Fibroblast of lung (primary cell): ENCODE data around the gene CLEC5A. TPM values are rescaled to one million over a fixed set of nuclear protein-coding genes. Genes with fewer than 3 reads are reported as not detected.

Source experiments
- DNase-seq, 2 donors: peaks; one replicate each; pipeline versions ENCODE4 v3.0.0 to v3.0.0-alpha.2; 2010; ENCODE audit warnings: low read depth in 2 of 2
- H2AFZ ChIP-seq: 2 replicates; pipeline ENCODE4 v1.5.1; 2012; ENCODE audit warnings: low read length, control low read depth, inconsistent platforms
- H3K27ac ChIP-seq: 2 replicates; pipeline ENCODE4 v1.5.1; 2011; ENCODE audit warnings: low read length, control low read depth; ENCODE audit not compliant: insufficient read depth
- H3K27me3 ChIP-seq: 2 replicates; pipeline ENCODE4 v1.5.1; 2011; ENCODE audit warnings: mild to moderate bottlenecking, low read length; ENCODE audit not compliant: control insufficient read depth, insufficient read depth
- H3K36me3 ChIP-seq: 2 replicates; pipeline ENCODE4 v1.5.1; 2011; ENCODE audit warnings: low read length; ENCODE audit not compliant: control insufficient read depth, insufficient read depth
- H3K4me1 ChIP-seq: 2 replicates; pipeline ENCODE4 v1.5.1; 2011; ENCODE audit warnings: low read length; ENCODE audit not compliant: control insufficient read depth, insufficient read depth; ENCODE audit errors: extremely low read depth
- H3K4me2 ChIP-seq: 2 replicates; pipeline ENCODE4 v1.5.1; 2011; ENCODE audit warnings: low read length, control low read depth; ENCODE audit not compliant: insufficient read depth; ENCODE audit errors: extremely low read depth
- H3K4me3 ChIP-seq, 4 experiments: fragments of 200-600 bp in 1 of 4; sonication (generic) in 1 of 4; replicated peaks in 1 of 4; 2 replicates each; pipeline ENCODE4 v1.5.1; 2011 to 2016; ENCODE audit warnings: low read length in 4 of 4, low read depth in 3 of 4, mild to moderate bottlenecking in 3 of 4, control low read depth in 2 of 4, inconsistent platforms in 1 of 4, mixed read lengths in 1 of 4; ENCODE audit not compliant: insufficient read depth in 1 of 4; ENCODE audit errors: control extremely low read depth in 1 of 4
- H3K79me2 ChIP-seq: 2 replicates; pipeline ENCODE4 v1.5.1; 2012; ENCODE audit warnings: mild to moderate bottlenecking, low read length, inconsistent platforms; ENCODE audit not compliant: control insufficient read depth, insufficient read depth
- H3K9ac ChIP-seq: 2 replicates; pipeline ENCODE4 v1.5.1; 2011; ENCODE audit warnings: mild to moderate bottlenecking, low read length, control low read depth; ENCODE audit not compliant: insufficient read depth
- H3K9me3 ChIP-seq: 2 replicates; pipeline ENCODE4 v1.5.1; 2012; ENCODE audit warnings: low read depth, low read length; ENCODE audit not compliant: control insufficient read depth, insufficient read depth
- H4K20me1 ChIP-seq: 2 replicates; pipeline ENCODE4 v1.5.1; 2011; ENCODE audit warnings: low read length; ENCODE audit not compliant: control insufficient read depth, insufficient read depth; ENCODE audit errors: extremely low read depth
- CTCF ChIP-seq, 2 donors: IDR thresholded peaks in 1 of 2; conservative IDR thresholded peaks in 1 of 2; 1 replicate in 1 of 2; 2 replicates in 1 of 2; pipeline ENCODE4 v1.5.1; 2011 to 2012; ENCODE audit warnings: low read length in 2 of 2, control low read depth in 1 of 2, inconsistent platforms in 1 of 2, low read depth in 1 of 2, mild to moderate bottlenecking in 1 of 2
- EZH2 ChIP-seq: IDR thresholded peaks from 2 replicates; pipeline ENCODE4 v1.5.1; 2012; ENCODE audit warnings: low read length, control low read depth, mild to moderate bottlenecking; ENCODE audit errors: missing control alignments
- polyA plus RNA-seq, 2 donors: library from polyadenylated mRNA; depleted of rRNA in 1 of 2; stranded (reverse) in 1 of 2; unstranded in 1 of 2; fragments of >200 nt; gene quantifications; 2 replicates each; pipeline ENCODE4 v1.2.1, GENCODE V29; 2011 to 2012; ENCODE audit warnings: missing spikeins in 1 of 2
- total RNA-seq: library from RNA; depleted of rRNA; stranded (reverse); fragments of >200 nt; gene quantifications from 2 replicates; pipeline ENCODE4 v1.2.1, GENCODE V29; 2014

The CLEC5A gene
- total and polyA plus RNA-seq, 2 donors (not counting 1 experiment from before 2014, with no cell fraction given), result not detected

DNA sequence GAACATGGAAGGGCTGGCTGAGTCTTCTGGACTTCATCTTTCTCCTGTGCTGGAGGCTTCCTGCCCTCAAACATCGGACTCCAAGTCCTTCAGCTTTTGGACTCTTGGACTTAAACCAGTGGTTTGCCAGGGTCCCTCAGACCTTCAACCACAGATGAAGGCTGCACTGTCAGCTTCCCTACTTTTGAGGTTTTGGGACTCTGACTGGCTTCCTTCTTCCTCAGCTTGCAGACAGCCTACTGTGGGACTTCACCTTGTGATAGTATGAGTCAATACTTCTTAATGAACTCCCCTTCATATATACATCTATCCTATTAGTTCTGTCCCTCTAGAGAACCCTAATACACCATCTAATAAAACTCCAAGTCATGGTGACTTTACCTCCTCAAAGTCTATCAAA is 4.0 kb upstream of the CLEC5A start:
- Histone ChIP-seq H3K27me3 (no peaks in the 10 kb centered on the region), H3K4me3 (no peak overlapping the region), H3K4me2 (no peak overlapping the region), H3K36me3 (no peaks in the 10 kb centered on the region), H3K9ac (no peak overlapping the region), H3K9me3 (no peaks in the 10 kb centered on the region), H2AFZ (no peak overlapping the region), H3K4me1 (no peaks in the 10 kb centered on the region), H3K27ac (no peak overlapping the region), H4K20me1 (no peaks in the 10 kb centered on the region), H3K79me2 (no peaks in the 10 kb centered on the region)
- DNase-seq, result no peak
- TF ChIP-seq CTCF (conservative IDR thresholded peaks at IDR 0.05 in 1 of 2, IDR thresholded peaks at IDR 0.05 in 1 of 2; ENCODE audit: low read depth in 1 of 2, low read length in 2 of 2) (no peak), EZH2 (no peak)

DNA sequence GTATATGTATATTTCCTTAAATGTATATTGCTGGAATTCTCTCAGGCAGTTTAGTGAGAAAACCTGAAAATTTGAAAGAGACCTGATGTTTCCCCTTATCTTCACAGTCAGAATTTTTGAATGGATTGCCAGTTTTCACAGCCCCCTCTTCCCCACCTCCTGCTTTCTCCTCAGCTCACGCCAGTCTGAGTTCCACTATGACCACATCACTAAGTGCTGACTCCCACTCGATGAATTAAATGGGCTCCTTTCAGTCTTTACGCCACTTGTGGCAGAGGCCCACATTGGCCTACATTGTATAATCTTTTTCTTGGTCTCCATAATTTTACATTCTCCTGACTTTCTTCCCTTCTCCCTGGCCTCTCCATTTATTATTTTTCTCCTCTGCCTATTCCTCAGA is 3.1 kb upstream of the CLEC5A start:
- Histone ChIP-seq H3K9ac (no peak overlapping the region), H3K4me1 (no peaks in the 10 kb centered on the region), H4K20me1 (no peaks in the 10 kb centered on the region), H2AFZ (no peak overlapping the region), H3K79me2 (no peaks in the 10 kb centered on the region), H3K4me3 (no peak overlapping the region), H3K36me3 (no peaks in the 10 kb centered on the region), H3K27ac (no peak overlapping the region), H3K9me3 (no peaks in the 10 kb centered on the region), H3K27me3 (no peaks in the 10 kb centered on the region), H3K4me2 (no peak overlapping the region)
- TF ChIP-seq EZH2, result no peak
- no peak for TF ChIP-seq CTCF (conservative IDR thresholded peaks at IDR 0.05 in 1 of 2, IDR thresholded peaks at IDR 0.05 in 1 of 2; ENCODE audit: low read depth in 1 of 2, low read length in 2 of 2)
- DNase-seq, result no peak

GRCh38 chr7:141949451-141949850 is 2.7 kb upstream of the CLEC5A start:
- no peaks in the 10 kb centered on the region for H3K4me1 ChIP-seq
- H2AFZ ChIP-seq, result no peak overlapping the region
- no peak for TF ChIP-seq CTCF (conservative IDR thresholded peaks at IDR 0.05 in 1 of 2, IDR thresholded peaks at IDR 0.05 in 1 of 2; ENCODE audit: low read depth in 1 of 2, low read length in 2 of 2)
- no peak for TF ChIP-seq EZH2
- H3K9ac ChIP-seq, result no peak overlapping the region
- H3K27ac ChIP-seq, result no peak overlapping the region
- H3K36me3 ChIP-seq, result no peaks in the 10 kb centered on the region
- H3K4me2 ChIP-seq, result no peak overlapping the region
- no peaks in the 10 kb centered on the region for H3K9me3 ChIP-seq
- H3K27me3 ChIP-seq, result no peaks in the 10 kb centered on the region
- DNase-seq, result no peak
- no peaks in the 10 kb centered on the region for H3K79me2 ChIP-seq
- H4K20me1 ChIP-seq, result no peaks in the 10 kb centered on the region
- no peak overlapping the region for H3K4me3 ChIP-seq
